ENCODE data around the gene DNAJC15. TPM values are rescaled to one million over a fixed set of nuclear protein-coding genes. Genes with fewer than 3 reads are reported as not detected.

Gene DNAJC15
- total RNA-seq, 2 donors from 2014 or later, result 29.7 to 46.9 TPM

- peak overlapping the region; percentile 45 for H3K27ac Mint-ChIP-seq
These were observed 17.7 kb upstream of the DNAJC15 start for GRCh38 chr13:43005460-43006236.

GRCh38 chr13:43006893-43007631, 16.3 kb upstream of the DNAJC15 start:
- H3K4me1 ChIP-seq (ENCODE audit: control insufficient read depth, insufficient read depth, low read length), result peaks cover 27% of the 10 kb centered on the region
- TF ChIP-seq CTCF (conservative IDR thresholded peaks at IDR 0.05), result no peak
- peak overlapping the region; percentile 1 for H3K9ac ChIP-seq (ENCODE audit: extremely low read depth, low read length, poor library complexity, severe bottlenecking)
- H3K36me3 ChIP-seq (ENCODE audit: control insufficient read depth, insufficient read depth, low read length), result no peaks in the 10 kb centered on the region
- Mint-ChIP-seq H3K27me3 (ENCODE audit: insufficient read depth) (no peaks in the 10 kb centered on the region), H3K27ac (peak overlapping the region; percentile 74), H3K4me1 (peaks cover 43% of the 10 kb centered on the region), H3K36me3 (ENCODE audit: low read depth) (no peaks in the 10 kb centered on the region), H3K9me3 (no peaks in the 10 kb centered on the region), H3K4me3 (peak overlapping the region; percentile 6)
- no peak overlapping the region for H3K27ac ChIP-seq (ENCODE audit: low read depth, low read length)
- DNase-seq, result no peak
- 38 to 58% methylated on average over 2 to 3 of the region's 3 CpGs for WGBS, 2 experiments (ENCODE audit: insufficient coverage in 1 of 2, insufficient read length in 1 of 2)
- peak overlapping the region; percentile 8 for H3K4me3 ChIP-seq (ENCODE audit: low read length)
- H3K9me3 ChIP-seq (ENCODE audit: control insufficient read depth, low read length), result no peaks in the 10 kb centered on the region
- no peaks in the 10 kb centered on the region for H3K27me3 ChIP-seq (ENCODE audit: control insufficient read depth, insufficient read depth, low read length, poor library complexity, severe bottlenecking)

More at GRCh38 chr13:43005460-43006236, 17.7 kb upstream of the DNAJC15 start:
- H3K4me1 ChIP-seq (ENCODE audit: control insufficient read depth, insufficient read depth, low read length), result peaks cover 27% of the 10 kb centered on the region
- no peaks in the 10 kb centered on the region for H3K36me3 ChIP-seq (ENCODE audit: control insufficient read depth, insufficient read depth, low read length)
- 94 to 100% methylated on average over 3 of the region's 3 CpGs for WGBS, 2 experiments (ENCODE audit: insufficient coverage in 1 of 2, insufficient read length in 1 of 2)
- no peak overlapping the region for H3K4me3 Mint-ChIP-seq
- no peaks in the 10 kb centered on the region for H3K27me3 ChIP-seq (ENCODE audit: control insufficient read depth, insufficient read depth, low read length, poor library complexity, severe bottlenecking)
- peak overlapping the region; percentile 28 for H3K4me3 ChIP-seq (ENCODE audit: low read length)
- no peaks in the 10 kb centered on the region for H3K9me3 Mint-ChIP-seq
- no peak for DNase-seq
- no peaks in the 10 kb centered on the region for H3K9me3 ChIP-seq (ENCODE audit: control insufficient read depth, low read length)
- no peak for TF ChIP-seq CTCF (conservative IDR thresholded peaks at IDR 0.05)
- no peak overlapping the region for H3K9ac ChIP-seq (ENCODE audit: extremely low read depth, low read length, poor library complexity, severe bottlenecking)
- no peaks in the 10 kb centered on the region for H3K36me3 Mint-ChIP-seq (ENCODE audit: low read depth)
- H3K27ac ChIP-seq (ENCODE audit: low read depth, low read length), result no peak overlapping the region
- no peaks in the 10 kb centered on the region for H3K27me3 Mint-ChIP-seq (ENCODE audit: insufficient read depth)
- peaks cover 39% of the 10 kb centered on the region for H3K4me1 Mint-ChIP-seq

- Mint-ChIP-seq H3K4me3 (no peak overlapping the region), H3K36me3 (ENCODE audit: low read depth) (no peaks in the 10 kb centered on the region), H3K27me3 (ENCODE audit: insufficient read depth) (no peaks in the 10 kb centered on the region), H3K9me3 (no peaks in the 10 kb centered on the region), H3K27ac (no peak overlapping the region), H3K4me1 (peaks cover 41% of the 10 kb centered on the region)
- peaks cover 27% of the 10 kb centered on the region for H3K4me1 ChIP-seq (ENCODE audit: control insufficient read depth, insufficient read depth, low read length)
- H3K27me3 ChIP-seq (ENCODE audit: control insufficient read depth, insufficient read depth, low read length, poor library complexity, severe bottlenecking), result no peaks in the 10 kb centered on the region
- TF ChIP-seq CTCF (conservative IDR thresholded peaks at IDR 0.05), result no peak
- H3K4me3 ChIP-seq (ENCODE audit: low read length), result no peak overlapping the region
- no peaks in the 10 kb centered on the region for H3K36me3 ChIP-seq (ENCODE audit: control insufficient read depth, insufficient read depth, low read length)
- H3K9me3 ChIP-seq (ENCODE audit: control insufficient read depth, low read length), result no peaks in the 10 kb centered on the region
- no peak overlapping the region for H3K9ac ChIP-seq (ENCODE audit: extremely low read depth, low read length, poor library complexity, severe bottlenecking)
- no peak overlapping the region for H3K27ac ChIP-seq (ENCODE audit: low read depth, low read length)
- WGBS, 2 experiments (ENCODE audit: insufficient coverage in 1 of 2, insufficient read length in 1 of 2), result 80 to 99% methylated on average over 2 to 3 of the region's 3 CpGs
- no peak for DNase-seq
These were observed 14.8 kb upstream of the DNAJC15 start for GRCh38 chr13:43008596-43008995.

All from endodermal cell (in vitro differentiated cells).